Measurements from ENCODE around the gene DLGAP1.

DLGAP1 gene

GRCh38 chr18:4232656-4233055 is 222.5 kb downstream of the DLGAP1 start:
- Histone ChIP-seq H3K4me3 (ENCODE audit: low read depth, low read length, poor library complexity, severe bottlenecking) (no peak overlapping the region), H3F3A (ENCODE audit: insufficient read depth, low read length) (no peaks in the 10 kb centered on the region), H4K20me1 (ENCODE audit: insufficient read depth, low read length) (no peaks in the 10 kb centered on the region), H3K27me3 (ENCODE audit: insufficient read depth, low read length) (no peaks in the 10 kb centered on the region), H2AFZ (ENCODE audit: low read length) (no peak overlapping the region), H3K27ac (ENCODE audit: low read depth, low read length, poor library complexity, severe bottlenecking) (no peak overlapping the region), H3K4me2 (ENCODE audit: low read length) (no peak overlapping the region), H3K36me3 (ENCODE audit: insufficient read depth, low read length) (no peaks in the 10 kb centered on the region), H3K79me2 (ENCODE audit: insufficient read depth, low read length) (no peaks in the 10 kb centered on the region), H3K9me3 (ENCODE audit: low read length) (no peaks in the 10 kb centered on the region), H3K9me2 (ENCODE audit: low read depth, low read length) (no peaks in the 10 kb centered on the region), H3K9ac (ENCODE audit: low read length) (no peak overlapping the region), H3K4me1 (ENCODE audit: insufficient read depth, low read length, severe bottlenecking) (no peaks in the 10 kb centered on the region)
- no peak for TF ChIP-seq EZH2 (IDR thresholded peaks at IDR 0.05; ENCODE audit: borderline replicate concordance, low read length)
- TF ChIP-seq, protein P1, sequence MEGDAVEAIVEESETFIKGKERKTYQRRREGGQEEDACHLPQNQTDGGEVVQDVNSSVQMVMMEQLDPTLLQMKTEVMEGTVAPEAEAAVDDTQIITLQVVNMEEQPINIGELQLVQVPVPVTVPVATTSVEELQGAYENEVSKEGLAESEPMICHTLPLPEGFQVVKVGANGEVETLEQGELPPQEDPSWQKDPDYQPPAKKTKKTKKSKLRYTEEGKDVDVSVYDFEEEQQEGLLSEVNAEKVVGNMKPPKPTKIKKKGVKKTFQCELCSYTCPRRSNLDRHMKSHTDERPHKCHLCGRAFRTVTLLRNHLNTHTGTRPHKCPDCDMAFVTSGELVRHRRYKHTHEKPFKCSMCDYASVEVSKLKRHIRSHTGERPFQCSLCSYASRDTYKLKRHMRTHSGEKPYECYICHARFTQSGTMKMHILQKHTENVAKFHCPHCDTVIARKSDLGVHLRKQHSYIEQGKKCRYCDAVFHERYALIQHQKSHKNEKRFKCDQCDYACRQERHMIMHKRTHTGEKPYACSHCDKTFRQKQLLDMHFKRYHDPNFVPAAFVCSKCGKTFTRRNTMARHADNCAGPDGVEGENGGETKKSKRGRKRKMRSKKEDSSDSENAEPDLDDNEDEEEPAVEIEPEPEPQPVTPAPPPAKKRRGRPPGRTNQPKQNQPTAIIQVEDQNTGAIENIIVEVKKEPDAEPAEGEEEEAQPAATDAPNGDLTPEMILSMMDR (IDR thresholded peaks at IDR 0.05; ENCODE audit: low read length), result no peak

- Histone ChIP-seq H3K27ac (ENCODE audit: low read depth, low read length, poor library complexity, severe bottlenecking) (no peak overlapping the region), H3K9me3 (ENCODE audit: low read length) (no peaks in the 10 kb centered on the region), H3K9ac (ENCODE audit: low read length) (no peak overlapping the region), H3K9me2 (ENCODE audit: low read depth, low read length) (no peaks in the 10 kb centered on the region), H3K79me2 (ENCODE audit: insufficient read depth, low read length) (no peaks in the 10 kb centered on the region), H4K20me1 (ENCODE audit: insufficient read depth, low read length) (no peaks in the 10 kb centered on the region), H3K4me2 (ENCODE audit: low read length) (no peak overlapping the region), H3K36me3 (ENCODE audit: insufficient read depth, low read length) (no peaks in the 10 kb centered on the region), H3F3A (ENCODE audit: insufficient read depth, low read length) (no peaks in the 10 kb centered on the region), H2AFZ (ENCODE audit: low read length) (no peak overlapping the region), H3K27me3 (ENCODE audit: insufficient read depth, low read length) (no peaks in the 10 kb centered on the region), H3K4me3 (ENCODE audit: low read depth, low read length, poor library complexity, severe bottlenecking) (no peak overlapping the region), H3K4me1 (ENCODE audit: insufficient read depth, low read length, severe bottlenecking) (no peaks in the 10 kb centered on the region)
- TF ChIP-seq EZH2 (IDR thresholded peaks at IDR 0.05; ENCODE audit: borderline replicate concordance, low read length), result no peak
- TF ChIP-seq, protein P1 (IDR thresholded peaks at IDR 0.05; ENCODE audit: low read length), result no peak
These were observed 223.8 kb downstream of the DLGAP1 start for GRCh38 chr18:4231260-4231659.

DNA sequence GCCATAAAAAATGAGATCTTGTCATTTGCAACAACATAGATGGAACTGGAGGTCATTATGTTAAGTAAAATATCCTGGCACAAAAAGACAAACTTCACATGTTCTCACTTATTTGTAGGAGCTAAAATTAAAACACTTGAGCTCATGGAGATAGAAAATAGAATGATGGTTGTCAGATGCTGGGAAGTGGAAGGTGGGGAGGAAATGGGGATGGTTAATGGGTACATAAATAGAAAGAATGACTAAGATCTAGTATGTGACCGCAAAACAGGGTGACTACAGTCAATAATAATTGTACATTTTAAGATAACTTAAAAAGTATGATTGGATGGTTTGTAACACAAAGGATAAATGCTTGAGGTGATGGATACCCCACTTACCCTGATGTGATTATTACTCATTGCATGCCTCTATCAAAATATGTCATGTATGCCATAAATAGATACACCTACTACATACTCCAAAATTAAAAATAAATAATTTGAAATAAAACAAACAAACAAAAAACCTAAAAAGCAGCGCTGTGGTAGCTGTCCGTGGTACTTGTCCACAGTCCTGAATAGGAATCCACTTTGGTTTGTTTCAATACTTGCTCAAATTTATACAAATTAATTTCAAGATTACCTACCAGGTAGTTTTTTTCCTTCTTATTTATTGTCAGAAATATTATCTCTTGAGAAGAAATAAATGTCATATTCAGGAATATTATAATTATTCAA is 224.5 kb downstream of the DLGAP1 start:
- Histone ChIP-seq H3K27me3 (ENCODE audit: insufficient read depth, low read length) (no peaks in the 10 kb centered on the region), H2AFZ (ENCODE audit: low read length) (no peak overlapping the region), H3K4me2 (ENCODE audit: low read length) (no peak overlapping the region), H3K4me3 (ENCODE audit: low read depth, low read length, poor library complexity, severe bottlenecking) (no peak overlapping the region), H4K20me1 (ENCODE audit: insufficient read depth, low read length) (no peaks in the 10 kb centered on the region), H3K9me3 (ENCODE audit: low read length) (no peaks in the 10 kb centered on the region), H3K4me1 (ENCODE audit: insufficient read depth, low read length, severe bottlenecking) (no peaks in the 10 kb centered on the region), H3K9me2 (ENCODE audit: low read depth, low read length) (no peaks in the 10 kb centered on the region), H3K36me3 (ENCODE audit: insufficient read depth, low read length) (no peaks in the 10 kb centered on the region), H3K9ac (ENCODE audit: low read length) (no peak overlapping the region), H3K27ac (ENCODE audit: low read depth, low read length, poor library complexity, severe bottlenecking) (no peak overlapping the region), H3F3A (ENCODE audit: insufficient read depth, low read length) (no peaks in the 10 kb centered on the region), H3K79me2 (ENCODE audit: insufficient read depth, low read length) (no peaks in the 10 kb centered on the region)
- no peak for TF ChIP-seq EZH2 (IDR thresholded peaks at IDR 0.05; ENCODE audit: borderline replicate concordance, low read length)
- TF ChIP-seq, protein P1 (IDR thresholded peaks at IDR 0.05; ENCODE audit: low read length), result no peak

All from OCI-LY1 (cell line).